Loucy (cell line): ENCODE data around the gene FOXA1.

Experiments used
- EZH2phosphoT487 ChIP-seq: fragments of 200-600 bp; IDR thresholded peaks from 2 replicates; pipeline ENCODE4 v1.6.1; 2018; ENCODE audit warnings: antibody characterized with exemption, mild to moderate bottlenecking, moderate library complexity, borderline replicate concordance
- TF ChIP-seq, protein P1 (sequence below): fragments of 200-600 bp; sonication (generic); conservative IDR thresholded peaks from 2 replicates; pipeline ENCODE4 v1.5.1; 2014; ENCODE audit warnings: mild to moderate bottlenecking, antibody characterized with exemption, low read length

DNA sequence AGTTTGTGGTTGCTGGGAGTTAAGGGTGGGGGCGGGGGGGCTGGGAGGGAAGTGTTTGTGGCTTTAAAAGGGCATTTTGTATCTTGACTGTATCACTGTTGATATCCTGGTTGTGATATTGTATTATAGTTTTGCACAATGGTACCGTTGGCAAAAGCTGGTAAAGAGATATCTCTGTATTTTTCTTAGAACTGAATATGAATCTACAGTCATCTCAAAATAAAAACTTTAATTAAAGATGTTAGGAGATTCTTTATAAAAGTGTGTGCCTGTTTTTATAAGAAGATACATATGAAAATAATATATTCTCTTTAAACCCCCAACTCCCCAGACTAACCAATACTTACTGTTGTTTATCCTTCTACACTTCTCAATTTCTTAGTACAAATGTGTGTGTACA, 43.5 kb upstream of the FOXA1 start:
- TF ChIP-seq EZH2phosphoT487: no peak
- TF ChIP-seq, protein P1, sequence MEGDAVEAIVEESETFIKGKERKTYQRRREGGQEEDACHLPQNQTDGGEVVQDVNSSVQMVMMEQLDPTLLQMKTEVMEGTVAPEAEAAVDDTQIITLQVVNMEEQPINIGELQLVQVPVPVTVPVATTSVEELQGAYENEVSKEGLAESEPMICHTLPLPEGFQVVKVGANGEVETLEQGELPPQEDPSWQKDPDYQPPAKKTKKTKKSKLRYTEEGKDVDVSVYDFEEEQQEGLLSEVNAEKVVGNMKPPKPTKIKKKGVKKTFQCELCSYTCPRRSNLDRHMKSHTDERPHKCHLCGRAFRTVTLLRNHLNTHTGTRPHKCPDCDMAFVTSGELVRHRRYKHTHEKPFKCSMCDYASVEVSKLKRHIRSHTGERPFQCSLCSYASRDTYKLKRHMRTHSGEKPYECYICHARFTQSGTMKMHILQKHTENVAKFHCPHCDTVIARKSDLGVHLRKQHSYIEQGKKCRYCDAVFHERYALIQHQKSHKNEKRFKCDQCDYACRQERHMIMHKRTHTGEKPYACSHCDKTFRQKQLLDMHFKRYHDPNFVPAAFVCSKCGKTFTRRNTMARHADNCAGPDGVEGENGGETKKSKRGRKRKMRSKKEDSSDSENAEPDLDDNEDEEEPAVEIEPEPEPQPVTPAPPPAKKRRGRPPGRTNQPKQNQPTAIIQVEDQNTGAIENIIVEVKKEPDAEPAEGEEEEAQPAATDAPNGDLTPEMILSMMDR: no peak
